ENCODE data around the gene TRAPPC3.
A peak's percentile ranks its signal among the peaks of the same experiment; 100 is the strongest.
"Not testable (repeated sequence)": the region's sequence is repeated elsewhere in the genome, so short reads cannot be mapped to it uniquely, and the experiment has no call there.

TRAPPC3 gene

GRCh38 chr1:36160949-36161485 is 11.7 kb upstream of the TRAPPC3 start:
- peak overlapping the region; percentile 46 for H3K4me3 ChIP-seq (ENCODE audit: low read depth, low read length)
- TF ChIP-seq CTCF (IDR thresholded peaks at IDR 0.05; ENCODE audit: low read depth, low read length, missing control alignments): peak; percentile 53
- no peak for DNase-seq (ENCODE audit: low read depth)
- in situ Hi-C loops (cut with HindIII; ENCODE audit: low sequenced_read_pairs): no loop called here

- TF ChIP-seq CTCF (IDR thresholded peaks at IDR 0.05; ENCODE audit: low read depth, low read length, missing control alignments): no peak
- in situ Hi-C loops (cut with HindIII; ENCODE audit: low sequenced_read_pairs): no loop called here
- DNase-seq (ENCODE audit: low read depth): no peak
These were observed 11.2 kb upstream of the TRAPPC3 start for GRCh38 chr1:36160388-36160948.

GRCh38 chr1:36159614-36160387 is 10.5 kb upstream of the TRAPPC3 start:
- no peak for DNase-seq (ENCODE audit: low read depth)
- H3K4me3 ChIP-seq (ENCODE audit: low read depth, low read length): no peak overlapping the region
- in situ Hi-C loops (cut with HindIII; ENCODE audit: low sequenced_read_pairs): no loop called here
- TF ChIP-seq CTCF (IDR thresholded peaks at IDR 0.05; ENCODE audit: low read depth, low read length, missing control alignments): no peak

More at GRCh38 chr1:36160388-36160948, 11.2 kb upstream of the TRAPPC3 start:
- peak overlapping the region; percentile 46 for H3K4me3 ChIP-seq (ENCODE audit: low read depth, low read length)

- DNase-seq (ENCODE audit: low read depth); in situ Hi-C loops (cut with HindIII; ENCODE audit: low sequenced_read_pairs): not testable (repeated sequence)
- H3K4me3 ChIP-seq (ENCODE audit: low read depth, low read length): peak overlapping the region; percentile 68
These were observed 9.6 kb upstream of the TRAPPC3 start for GRCh38 chr1:36158827-36159252.

- no peak for TF ChIP-seq CTCF (IDR thresholded peaks at IDR 0.05; ENCODE audit: low read depth, low read length, missing control alignments)
- no peak for DNase-seq (ENCODE audit: low read depth)
- in situ Hi-C loops (cut with HindIII; ENCODE audit: low sequenced_read_pairs): no loop called here
- peak overlapping the region; percentile 68 for H3K4me3 ChIP-seq (ENCODE audit: low read depth, low read length)
These were observed 8.9 kb upstream of the TRAPPC3 start for GRCh38 chr1:36157973-36158826.

- peak overlapping the region; percentile 68 for H3K4me3 ChIP-seq (ENCODE audit: low read depth, low read length)
- in situ Hi-C loops (cut with HindIII; ENCODE audit: low sequenced_read_pairs): no loop called here
- no peak for DNase-seq (ENCODE audit: low read depth)
- TF ChIP-seq CTCF (IDR thresholded peaks at IDR 0.05; ENCODE audit: low read depth, low read length, missing control alignments): no peak
These were observed 8.0 kb upstream of the TRAPPC3 start for GRCh38 chr1:36157115-36157903.
